GM21786 (cell line): ENCODE results near the gene ZBTB20.

Source experiments
- ATAC-seq: cut with Tn5 transposase; IDR thresholded peaks from one replicate; pipeline ENCODE4 v1.9.1; 2021; ENCODE audit not compliant: unreplicated experiment

Gene ZBTB20

DNA sequence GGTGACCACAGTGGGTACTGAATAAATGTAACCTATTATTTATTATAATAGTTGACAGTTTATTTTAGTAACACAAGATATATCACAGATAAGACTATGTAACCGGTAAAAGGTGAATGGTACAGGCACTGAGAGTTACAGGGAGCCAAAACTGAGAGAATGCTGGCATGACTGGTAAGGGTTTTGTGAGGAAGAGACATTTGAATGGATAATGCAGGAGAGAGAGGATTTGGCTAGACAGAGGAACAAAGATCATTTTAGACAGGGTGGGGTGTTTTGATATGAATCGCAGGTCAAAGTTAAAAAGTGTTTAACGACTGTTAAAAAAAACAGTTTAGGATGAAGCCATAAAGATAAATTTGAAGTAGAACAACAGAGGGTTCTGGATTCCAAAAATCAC is 421.1 kb downstream of the ZBTB20 start:
- no peak for ATAC-seq

GRCh38 chr3:114722530-114722929 is 424.6 kb downstream of the ZBTB20 start:
- ATAC-seq = no peak

GRCh38 chr3:114721864-114722263 is 425.2 kb downstream of the ZBTB20 start:
- peak; percentile 68 for ATAC-seq

DNA sequence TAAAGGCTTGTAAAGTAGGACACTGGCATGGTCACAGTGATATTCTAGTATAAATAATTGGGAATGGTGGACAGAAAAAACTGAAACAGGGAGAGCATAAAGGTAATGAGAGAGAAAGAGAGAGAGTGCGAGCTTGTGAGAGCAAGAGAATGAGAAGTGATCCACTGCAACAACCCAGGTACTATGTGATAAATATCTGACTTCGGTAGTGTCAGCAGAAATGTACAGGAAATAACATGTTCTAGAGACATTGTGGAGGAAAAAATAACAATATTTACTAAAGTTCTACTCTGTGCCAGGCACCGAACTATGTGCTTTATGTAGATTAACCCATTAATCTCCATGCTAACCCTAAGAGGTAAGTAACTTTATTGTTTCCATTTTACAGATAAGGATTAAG is 425.9 kb downstream of the ZBTB20 start:
- no peak for ATAC-seq

- no peak for ATAC-seq
These were observed 428.2 kb downstream of the ZBTB20 start for GRCh38 chr3:114718898-114719210.

GRCh38 chr3:114718071-114718897 is 428.8 kb downstream of the ZBTB20 start:
- ATAC-seq = no peak

DNA sequence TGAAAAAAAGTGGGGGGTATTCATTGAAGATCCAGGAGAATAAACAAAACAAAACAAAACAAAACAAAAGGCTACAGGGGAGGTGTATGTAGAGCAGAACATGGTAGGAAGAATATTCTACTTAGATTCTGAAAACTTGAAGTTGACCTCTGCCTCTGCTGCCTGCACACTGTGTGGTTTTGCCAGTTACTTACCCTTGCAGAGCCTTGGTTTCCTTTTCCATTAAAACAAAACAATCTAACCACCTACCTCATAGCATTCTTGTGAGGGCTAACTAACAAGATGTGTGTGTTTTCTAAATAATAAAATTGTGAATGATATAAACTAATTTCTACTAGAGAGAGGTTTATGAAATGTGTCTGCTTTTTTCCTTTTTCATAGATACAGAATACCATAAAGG is 430.2 kb downstream of the ZBTB20 start:
- no peak for ATAC-seq

DNA sequence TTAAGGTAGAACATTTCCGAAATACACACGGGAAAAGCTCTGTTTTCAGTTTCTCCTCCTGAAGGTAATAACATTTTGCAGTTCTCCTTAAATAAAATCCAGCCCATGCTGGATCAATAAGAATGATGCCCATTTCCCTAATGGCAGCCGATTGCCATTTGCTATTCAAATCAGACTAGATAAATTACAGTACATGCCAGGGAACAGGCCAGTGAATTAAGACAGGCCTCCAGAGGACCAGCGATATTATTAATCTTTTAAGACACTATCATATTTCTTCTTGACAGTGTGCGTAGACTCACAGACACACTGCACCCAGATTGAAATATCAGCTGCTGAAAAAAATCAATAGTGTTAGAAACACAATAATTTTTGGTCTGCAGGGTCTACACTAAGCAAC is 431.0 kb downstream of the ZBTB20 start:
- no peak for ATAC-seq

DNA sequence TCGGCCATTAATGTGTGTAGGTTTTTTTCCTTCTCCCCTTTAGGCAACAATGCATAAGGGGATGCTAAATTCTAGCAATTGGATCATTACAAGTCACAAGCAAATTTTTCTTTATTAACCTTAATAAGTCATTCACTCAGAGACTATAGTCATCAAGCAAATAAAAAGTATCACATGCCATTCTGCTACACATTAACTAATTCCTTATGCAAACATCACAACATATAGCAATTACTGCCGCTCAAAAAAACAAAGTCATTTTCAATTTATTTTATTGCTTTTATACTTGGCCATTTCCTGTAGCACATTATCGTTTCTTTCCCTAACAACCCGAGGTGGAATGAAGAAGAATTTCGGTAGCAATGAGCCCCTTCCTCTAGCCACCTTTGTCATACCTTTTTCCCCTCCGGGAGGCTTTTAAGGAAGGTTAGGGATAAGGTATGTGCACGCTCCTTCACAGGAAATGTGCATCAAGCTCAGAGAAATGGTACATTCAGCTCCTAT is 432.1 kb downstream of the ZBTB20 start:
- no peak for ATAC-seq

DNA sequence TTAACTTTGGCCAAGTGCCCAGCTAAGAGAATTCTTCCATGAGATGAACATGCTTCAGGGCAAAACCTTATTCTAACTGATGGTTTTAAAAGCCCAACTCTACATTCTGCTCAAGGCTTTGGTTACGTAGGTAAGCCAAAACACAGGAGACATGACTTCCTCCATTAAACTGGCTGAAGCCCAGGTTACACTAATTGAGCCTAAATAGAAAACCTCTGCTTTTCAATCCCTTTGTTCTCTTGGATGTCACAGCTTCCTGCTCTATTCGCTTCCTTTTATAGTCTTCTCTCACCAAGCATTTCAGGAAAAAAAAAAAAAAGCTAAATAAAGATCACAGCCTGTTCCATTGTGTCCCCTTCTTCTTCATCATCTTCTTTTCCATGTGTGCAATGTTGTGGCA is 432.9 kb downstream of the ZBTB20 start:
- ATAC-seq = no peak

DNA sequence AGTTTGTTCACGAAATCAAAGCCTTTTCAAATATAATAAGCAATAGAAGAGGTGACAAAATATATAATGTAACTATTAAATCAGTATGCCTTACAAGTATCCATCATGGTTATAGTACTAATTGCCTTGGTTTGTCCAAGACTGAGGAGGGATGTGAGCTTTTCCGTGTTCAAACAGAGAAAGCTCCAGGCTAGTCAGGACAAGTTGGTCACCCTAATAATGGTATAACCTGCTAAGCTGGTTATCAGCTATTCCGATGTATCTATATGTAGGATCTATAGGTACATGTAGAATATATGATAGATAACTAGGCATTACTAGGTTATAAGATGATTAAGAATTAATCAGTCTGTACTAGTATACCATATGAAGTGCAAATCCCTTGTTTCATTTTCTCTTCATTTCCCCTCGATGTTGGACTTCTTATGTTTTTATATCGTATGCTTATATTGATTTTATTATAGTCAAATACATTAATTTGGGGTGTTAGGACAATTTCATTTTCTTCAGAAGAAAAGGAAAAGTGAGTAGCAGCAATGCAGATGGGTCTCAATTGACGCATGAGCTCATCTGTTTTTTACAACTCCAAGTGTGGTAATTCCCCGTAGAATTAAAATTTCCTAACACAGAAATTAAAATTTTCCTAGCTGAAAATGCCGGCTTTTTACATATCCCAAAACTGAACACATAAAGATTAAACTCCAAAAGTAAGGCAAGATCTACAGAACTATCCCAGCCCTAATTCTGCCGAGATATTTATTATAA is 434.2 kb downstream of the ZBTB20 start:
- no peak for ATAC-seq

DNA sequence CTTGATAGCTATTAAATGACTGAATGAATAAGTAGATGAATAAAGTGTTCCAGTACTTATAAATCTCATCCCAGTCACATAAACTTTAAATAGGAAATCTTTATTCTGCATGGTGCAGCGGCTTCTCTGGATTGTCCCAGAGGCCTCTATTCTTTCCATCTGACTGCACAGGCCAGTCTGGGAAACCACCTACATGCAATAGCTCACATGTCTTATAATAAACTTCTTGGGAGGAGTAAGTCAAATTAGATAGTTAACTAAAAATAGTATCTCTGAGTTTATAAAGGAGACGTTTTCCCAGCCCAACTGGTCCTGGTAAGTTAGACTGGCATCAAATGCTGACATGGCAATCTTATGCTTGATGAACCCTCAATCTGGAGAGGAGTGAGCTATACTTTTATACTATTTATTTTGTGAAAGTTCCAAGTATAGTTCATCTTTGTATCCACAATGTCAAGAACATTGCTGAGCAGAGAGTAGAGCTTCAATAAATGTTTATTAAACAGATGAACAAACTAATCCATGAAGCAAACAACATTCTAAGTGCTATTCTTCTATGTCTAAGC is 435.7 kb downstream of the ZBTB20 start:
- no peak for ATAC-seq

GRCh38 chr3:114709102-114709501 is 438.0 kb downstream of the ZBTB20 start:
- no peak for ATAC-seq

DNA sequence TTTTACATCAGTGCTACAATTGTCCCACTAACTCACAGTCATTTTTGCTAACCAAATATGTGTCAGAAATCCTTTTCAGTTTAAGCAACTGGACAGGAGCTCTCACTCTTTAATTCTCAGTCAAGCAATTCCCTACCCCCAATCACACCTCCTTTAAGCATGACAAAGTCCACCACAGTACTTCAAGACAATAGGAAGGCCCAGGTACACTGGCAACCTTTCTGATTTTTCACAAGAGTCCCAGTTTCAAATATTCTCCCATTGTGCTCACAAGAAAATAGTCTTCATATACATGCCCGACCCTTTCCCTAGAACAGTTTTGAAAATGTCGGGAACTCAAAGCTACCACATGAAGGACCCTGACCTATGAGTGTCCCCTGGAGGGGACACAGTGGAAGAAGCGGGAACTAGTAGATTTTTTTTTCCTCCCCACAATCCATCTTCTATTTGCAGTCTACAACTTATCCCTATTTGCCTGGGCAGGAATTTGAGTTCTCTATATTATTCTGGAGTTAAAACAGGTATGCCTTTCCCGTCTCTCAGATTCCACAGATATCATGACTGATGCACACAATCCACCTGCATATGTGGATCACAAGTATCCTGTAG is 439.7 kb downstream of the ZBTB20 start:
- no peak for ATAC-seq

- ATAC-seq = peak; percentile 96
These were observed 440.4 kb downstream of the ZBTB20 start for GRCh38 chr3:114706591-114707232.

DNA sequence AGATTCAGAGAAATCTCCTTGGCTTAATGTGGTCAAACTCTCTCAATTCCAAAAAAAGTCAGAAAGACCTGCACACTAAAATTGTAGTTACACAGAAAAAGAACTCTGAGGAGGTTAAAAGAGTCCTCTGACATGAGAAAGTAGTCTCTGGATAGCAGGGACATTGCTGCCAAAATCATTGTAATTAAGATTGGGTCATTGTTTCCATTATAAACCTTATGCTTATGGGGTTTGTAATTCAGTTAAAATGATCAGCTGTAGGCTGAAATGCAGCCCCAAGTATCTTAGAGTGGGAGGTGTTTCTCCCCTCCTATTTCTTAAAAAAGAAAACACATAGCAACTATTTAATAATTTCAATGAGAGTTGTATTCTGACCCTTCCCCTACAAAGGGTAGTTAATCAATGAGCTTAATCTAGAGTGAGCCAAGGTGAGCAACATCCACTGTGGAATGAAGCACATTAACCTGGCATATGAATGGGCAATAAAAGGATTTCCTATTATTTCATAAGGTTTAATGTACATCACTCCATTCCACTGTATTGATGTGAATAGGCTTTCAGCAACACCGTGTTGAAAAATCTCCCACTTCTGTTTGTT is 446.4 kb downstream of the ZBTB20 start:
- ATAC-seq = no peak

- ATAC-seq = no peak
These were observed 448.7 kb downstream of the ZBTB20 start for GRCh38 chr3:114698146-114699105.

GRCh38 chr3:114697401-114697800 is 449.7 kb downstream of the ZBTB20 start:
- no peak for ATAC-seq

DNA sequence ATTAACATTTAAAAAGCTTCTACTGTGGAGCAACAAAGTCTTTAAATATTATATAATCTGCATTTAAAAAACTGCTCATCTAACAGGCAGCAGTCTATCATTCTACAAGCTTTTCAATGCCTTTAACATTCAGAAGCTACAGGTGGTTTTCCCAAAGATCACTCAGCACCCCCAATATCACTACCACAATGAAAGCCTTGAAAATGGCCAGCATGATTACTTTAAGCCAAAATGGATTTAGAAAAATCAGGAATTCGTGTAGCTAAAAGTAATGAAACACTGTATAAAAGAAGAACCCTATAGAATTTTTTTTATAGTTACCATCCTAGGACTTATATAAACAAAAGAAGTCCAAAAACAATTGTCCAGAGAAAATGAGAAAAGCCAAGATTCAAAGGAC is 452.8 kb downstream of the ZBTB20 start:
- ATAC-seq = no peak

GRCh38 chr3:114691871-114692270 is 455.2 kb downstream of the ZBTB20 start:
- ATAC-seq = no peak
